Stomach (tissue), 9 donors: ENCODE results near the gene GRAMD4. TPM values are rescaled to one million over a fixed set of nuclear protein-coding genes. Genes with fewer than 3 reads are reported as not detected.

Experiments used
- DNase-seq, 2 donors: peaks; one replicate each; pipeline versions ENCODE4 v3.0.0 to v3.0.0-alpha.2; 2013 to 2019
- H3K27ac ChIP-seq, 5 donors: fragments of 200-600 bp in 4 of 5; sonication (generic) in 4 of 5; one replicate each; pipeline ENCODE4 v1.5.1; 2013 to 2019; ENCODE audit warnings: mild to moderate bottlenecking in 1 of 5, moderate library complexity in 1 of 5
- H3K27me3 ChIP-seq, 3 donors: fragments of 200-600 bp; sonication (generic); one replicate each; pipeline ENCODE4 v1.5.1; 2017 to 2019; ENCODE audit warnings: mixed run types in 1 of 3
- H3K36me3 ChIP-seq, 4 donors: fragments of 200-600 bp; sonication (generic); 1 replicate in 3 of 4; 2 replicates in 1 of 4; pipeline ENCODE4 v1.5.1; 2016 to 2019
- H3K4me1 ChIP-seq, 4 donors: fragments of 200-600 bp; sonication (generic); one replicate each; pipeline ENCODE4 v1.5.1; 2016 to 2019
- H3K4me3 ChIP-seq, 4 donors: fragments of 200-600 bp; sonication (generic) in 3 of 4; one replicate each; pipeline ENCODE4 v1.5.1; 2016 to 2019; ENCODE audit warnings: mild to moderate bottlenecking in 1 of 4
- H3K9me3 ChIP-seq, 4 donors: fragments of 200-600 bp; sonication (generic); one replicate each; pipeline ENCODE4 v1.5.1; 2016 to 2019
- EP300 ChIP-seq: sonication (generic); formaldehyde crosslinking; IDR thresholded peaks from one replicate; pipeline ENCODE4 v1.6.1; 2017; ENCODE audit warnings: antibody characterized with exemption
- POLR2A ChIP-seq, 4 donors: fragments of 450-650 bp; IDR thresholded peaks; one replicate each; pipeline ENCODE4 v1.6.1; 2016; ENCODE audit warnings: antibody characterized with exemption in 4 of 4, control low read depth in 2 of 4, mild to moderate bottlenecking in 1 of 4, moderate library complexity in 1 of 4
- POLR2AphosphoS5 ChIP-seq, 3 donors: sonication (generic); formaldehyde crosslinking; IDR thresholded peaks; one replicate each; pipeline ENCODE4 v1.6.1; 2016; ENCODE audit warnings: antibody characterized with exemption in 3 of 3
- WGBS, 5 donors: extraction: QIAGEN DNeasy Blood & Tissue Kit in 3 of 5; methylation state at CpG; one replicate each; pipeline versions ENCODE4 v1.1.5 to v1.1.7; 2013 to 2018; 5-methylcytosine and 5-hydroxymethylcytosine counted together
- intact Hi-C: fragments of 100-400 bp; cut with DNase I; formaldehyde crosslinking; loops from one replicate; pipeline ENCODE4 v1.15.1; 2023; ENCODE audit warnings: low total_unique reads
- polyA plus RNA-seq, 3 donors: library from polyadenylated mRNA; stranded (reverse); fragments of 200-250 nt; gene quantifications; one replicate each; pipeline ENCODE4 v1.2.3, GENCODE V29; 2013
- total RNA-seq, 5 donors: library from RNA; depleted of rRNA; stranded (reverse); fragments of >200 nt; gene quantifications; one replicate each; pipeline versions ENCODE4 v1.1.0 to v1.2.3, GENCODE V29; 2014 to 2016
- TF ChIP-seq, protein P1 (sequence below), 7 experiments: fragments of 450-650 bp in 4 of 7; fragments of 200-600 bp in 3 of 7; sonication (generic) in 3 of 7; IDR thresholded peaks; one replicate each; pipeline ENCODE4 v1.5.1; 2016 to 2019; ENCODE audit warnings: antibody characterized with exemption in 7 of 7, control low read depth in 2 of 7, mild to moderate bottlenecking in 1 of 7
- donor health status: healthy with polysubstance abuse.
- donor health status: Bipolar disorder and iron deficiency.
- donor health status: healthy.

GRAMD4 gene
- total and polyA plus RNA-seq, 8 donors, result 7.4 to 452 (median 21.0) TPM

GRCh38 chr22:46628756-46629155, 8.6 kb downstream of the GRAMD4 start:
- Histone ChIP-seq H3K27me3 (no peaks in the 10 kb centered on the region), H3K27ac (no peak overlapping the region), H3K9me3 (no peaks in the 10 kb centered on the region), H3K36me3 (peaks cover 9 to 51% (median 39%) of the 10 kb centered on the region in 4 donors), H3K4me3 (no peak overlapping the region), H3K4me1 (peaks cover 0 to 22% (median 9%) of the 10 kb centered on the region in 4 donors)
- TF ChIP-seq POLR2A (IDR thresholded peaks at IDR 0.05) (no peak), POLR2AphosphoS5 (IDR thresholded peaks at IDR 0.05) (no peak), EP300 (no peak)
- TF ChIP-seq, protein P1, sequence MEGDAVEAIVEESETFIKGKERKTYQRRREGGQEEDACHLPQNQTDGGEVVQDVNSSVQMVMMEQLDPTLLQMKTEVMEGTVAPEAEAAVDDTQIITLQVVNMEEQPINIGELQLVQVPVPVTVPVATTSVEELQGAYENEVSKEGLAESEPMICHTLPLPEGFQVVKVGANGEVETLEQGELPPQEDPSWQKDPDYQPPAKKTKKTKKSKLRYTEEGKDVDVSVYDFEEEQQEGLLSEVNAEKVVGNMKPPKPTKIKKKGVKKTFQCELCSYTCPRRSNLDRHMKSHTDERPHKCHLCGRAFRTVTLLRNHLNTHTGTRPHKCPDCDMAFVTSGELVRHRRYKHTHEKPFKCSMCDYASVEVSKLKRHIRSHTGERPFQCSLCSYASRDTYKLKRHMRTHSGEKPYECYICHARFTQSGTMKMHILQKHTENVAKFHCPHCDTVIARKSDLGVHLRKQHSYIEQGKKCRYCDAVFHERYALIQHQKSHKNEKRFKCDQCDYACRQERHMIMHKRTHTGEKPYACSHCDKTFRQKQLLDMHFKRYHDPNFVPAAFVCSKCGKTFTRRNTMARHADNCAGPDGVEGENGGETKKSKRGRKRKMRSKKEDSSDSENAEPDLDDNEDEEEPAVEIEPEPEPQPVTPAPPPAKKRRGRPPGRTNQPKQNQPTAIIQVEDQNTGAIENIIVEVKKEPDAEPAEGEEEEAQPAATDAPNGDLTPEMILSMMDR (IDR thresholded peaks at IDR 0.05), result no peak
- no peak for DNase-seq
- WGBS, 5 donors, result 92 to 97% (median 95%) methylated on average over 12 of the region's 12 CpGs
- intact Hi-C loops, result no loop called here

DNA sequence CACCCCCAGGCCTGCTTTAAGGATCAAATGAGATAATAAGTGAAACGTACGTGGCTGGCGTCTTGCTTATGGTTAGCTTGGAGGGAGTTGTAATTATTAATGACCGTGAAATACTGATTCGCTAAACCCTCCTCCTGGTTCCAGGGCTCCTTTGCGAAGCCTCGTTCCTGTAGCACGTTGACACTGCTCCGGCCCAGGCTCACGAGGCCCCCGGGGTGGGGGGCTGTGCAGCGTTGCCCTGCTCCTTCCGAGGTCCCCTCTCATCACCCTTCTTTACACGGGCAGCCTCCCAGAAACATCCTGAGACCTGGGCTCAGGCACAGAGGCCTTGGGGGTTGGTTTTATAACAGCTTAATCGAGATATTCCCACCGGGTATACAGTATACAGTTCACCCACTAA, 9.1 kb downstream of the GRAMD4 start:
- Histone ChIP-seq H3K27ac (no peak overlapping the region), H3K27me3 (no peaks in the 10 kb centered on the region), H3K9me3 (no peaks in the 10 kb centered on the region), H3K4me1 (peaks cover 0 to 27% (median 14%) of the 10 kb centered on the region in 4 donors), H3K4me3 (no peak overlapping the region), H3K36me3 (peaks cover 9 to 51% (median 40%) of the 10 kb centered on the region in 4 donors)
- WGBS, 5 donors, result 85 to 91% (median 89%) methylated on average over 16 of the region's 16 CpGs
- intact Hi-C loops, result no loop called here
- DNase-seq, result no peak
- TF ChIP-seq EP300 (no peak), POLR2A (IDR thresholded peaks at IDR 0.05) (no peak), POLR2AphosphoS5 (IDR thresholded peaks at IDR 0.05) (no peak)
- TF ChIP-seq, protein P1 (IDR thresholded peaks at IDR 0.05), result no peak

DNA sequence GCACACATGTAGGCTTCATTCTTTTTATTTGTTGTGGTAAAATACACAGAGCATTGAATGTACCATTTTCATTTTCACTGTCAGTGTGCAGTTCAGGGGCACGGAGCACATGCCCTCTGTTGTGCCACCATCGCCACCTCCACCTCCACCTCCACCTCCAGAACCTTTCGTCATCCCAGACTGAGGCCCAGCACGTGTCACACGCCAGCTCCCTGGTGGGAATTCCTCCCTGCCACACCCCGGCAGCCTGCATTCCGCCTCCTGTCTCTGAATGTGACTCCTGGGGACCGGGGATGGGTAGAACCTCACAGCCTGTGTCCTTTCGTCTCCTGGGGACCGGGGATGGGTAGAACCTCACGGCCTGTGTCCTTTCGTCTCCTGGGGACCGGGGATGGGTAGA, 10.9 kb downstream of the GRAMD4 start:
- no peak for DNase-seq
- no peaks in the 10 kb centered on the region for H3K27me3 ChIP-seq
- H3K9me3 ChIP-seq, result no peaks in the 10 kb centered on the region
- intact Hi-C loops, result no loop called here
- no peak overlapping the region for H3K27ac ChIP-seq
- whole genome bisulfite sequencing, 5 donors, result 89 to 95% (median 90%) methylated on average over 10 to 11 of the region's 13 CpGs
- H3K4me3 ChIP-seq, result no peak overlapping the region
- H3K36me3 ChIP-seq, result peaks cover 9 to 51% (median 40%) of the 10 kb centered on the region in 4 donors
- peaks cover 0 to 36% (median 20%) of the 10 kb centered on the region in 4 donors for H3K4me1 ChIP-seq
- no peak for TF ChIP-seq POLR2A (IDR thresholded peaks at IDR 0.05)
- no peak for TF ChIP-seq POLR2AphosphoS5 (IDR thresholded peaks at IDR 0.05)
- TF ChIP-seq, protein P1 (IDR thresholded peaks at IDR 0.05), result no peak
- TF ChIP-seq EP300, result no peak

- intact Hi-C loops, result no loop called here
- WGBS, 5 donors, result 48 to 69% (median 64%) methylated on average over 14 to 18 of the region's 18 CpGs
Observed at GRCh38 chr22:46632646-46633249, 12.6 kb downstream of the GRAMD4 start.

More at GRCh38 chr22:46632646-46633249, 12.6 kb downstream of the GRAMD4 start:
- Histone ChIP-seq H3K27ac (no peak overlapping the region), H3K4me3 (no peak overlapping the region), H3K9me3 (no peaks in the 10 kb centered on the region), H3K4me1 (peaks cover 0 to 33% (median 21%) of the 10 kb centered on the region in 4 donors), H3K36me3 (peaks cover 5 to 42% (median 32%) of the 10 kb centered on the region in 4 donors), H3K27me3 (no peaks in the 10 kb centered on the region)
- TF ChIP-seq, protein P1 (IDR thresholded peaks at IDR 0.05), result no peak
- TF ChIP-seq POLR2A (IDR thresholded peaks at IDR 0.05) (no peak), POLR2AphosphoS5 (IDR thresholded peaks at IDR 0.05) (no peak), EP300 (no peak)
- DNase-seq, result no peak
